Urinary bladder (tissue), 4 donors: ENCODE data around the gene FIZ1. TPM values are rescaled to one million over a fixed set of nuclear protein-coding genes. Genes with fewer than 3 reads are reported as not detected.
"Not testable (repeated sequence)": the region's sequence is repeated elsewhere in the genome, so short reads cannot be mapped to it uniquely, and the experiment has no call there.

Source experiments
- DNase-seq: peaks from one replicate; pipeline ENCODE4 v3.0.0-alpha.2; 2015; ENCODE audit errors: extremely low spot score
- H3K27ac ChIP-seq: one replicate; pipeline ENCODE4 v1.5.1; 2013; ENCODE audit warnings: low read depth, mild to moderate bottlenecking, moderate library complexity
- H3K36me3 ChIP-seq: one replicate; pipeline ENCODE4 v1.6.1; 2013; ENCODE audit warnings: mild to moderate bottlenecking, moderate library complexity; ENCODE audit not compliant: insufficient read depth
- H3K4me1 ChIP-seq: one replicate; pipeline ENCODE4 v1.6.1; 2013; ENCODE audit warnings: mild to moderate bottlenecking, moderate library complexity; ENCODE audit not compliant: insufficient read depth
- H3K4me3 ChIP-seq: one replicate; pipeline ENCODE4 v1.5.1; 2013; ENCODE audit warnings: low read depth, low read length
- WGBS: extraction: QIAGEN DNeasy Blood & Tissue Kit; methylation state at CpG from one replicate; pipeline ENCODE4 v1.1.7; 2013; 5-methylcytosine and 5-hydroxymethylcytosine counted together
- polyA plus RNA-seq: library from polyadenylated mRNA; stranded (reverse); fragments of 200-250 nt; gene quantifications from one replicate; pipeline ENCODE4 v1.2.3, GENCODE V29; 2013
- total RNA-seq: library from RNA; depleted of rRNA; stranded (reverse); fragments of >200 nt; gene quantifications from one replicate; pipeline ENCODE4 v1.2.3, GENCODE V29; 2014
- donor health status: healthy with polysubstance abuse.
- donor health status: healthy.

FIZ1 gene
- total and polyA plus RNA-seq, 2 donors = 2.3 to 11.1 TPM

DNA sequence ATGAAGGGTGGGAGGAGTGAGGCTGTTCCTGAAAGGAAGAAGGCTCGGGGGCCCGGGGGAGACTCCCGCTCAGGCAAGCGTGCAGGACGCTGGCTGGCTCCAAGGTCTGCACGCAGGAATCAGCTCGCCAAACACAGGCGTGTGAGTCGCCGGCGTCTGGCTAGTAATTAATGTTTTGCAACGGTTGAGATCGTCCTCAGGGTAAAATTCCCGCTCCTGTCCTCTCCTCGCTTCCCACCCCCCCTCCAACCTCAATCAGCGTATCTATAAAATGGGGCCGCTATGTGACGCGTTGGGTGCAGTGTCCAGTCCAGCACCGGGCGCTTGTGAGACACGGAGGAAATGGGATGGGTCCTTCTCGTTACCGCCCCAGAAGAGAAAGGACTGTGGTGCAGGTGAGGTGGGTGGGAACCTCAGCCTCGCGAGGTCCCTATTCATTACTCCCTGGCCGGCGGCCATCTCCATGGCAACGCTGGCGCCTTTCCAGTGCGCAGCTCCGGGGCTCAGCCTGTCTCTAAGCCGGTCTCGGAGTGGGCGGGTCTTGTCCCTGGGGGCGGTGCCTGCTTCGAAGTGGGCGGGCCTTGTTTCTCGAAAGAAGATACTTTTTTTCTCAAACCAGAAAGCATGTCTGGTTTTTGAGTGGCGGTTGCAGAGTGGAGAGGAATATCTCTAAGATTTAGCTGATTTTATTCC lies 12.2 kb downstream of the FIZ1 start:
- peak; percentile 83 for DNase-seq
- Histone ChIP-seq H3K4me3 (peak overlapping the region; percentile 12), H3K4me1 (no peaks in the 10 kb centered on the region), H3K36me3 (no peaks in the 10 kb centered on the region), H3K27ac (no peak overlapping the region)
- WGBS = 1% methylated on average over 40 of the region's 40 CpGs

DNA sequence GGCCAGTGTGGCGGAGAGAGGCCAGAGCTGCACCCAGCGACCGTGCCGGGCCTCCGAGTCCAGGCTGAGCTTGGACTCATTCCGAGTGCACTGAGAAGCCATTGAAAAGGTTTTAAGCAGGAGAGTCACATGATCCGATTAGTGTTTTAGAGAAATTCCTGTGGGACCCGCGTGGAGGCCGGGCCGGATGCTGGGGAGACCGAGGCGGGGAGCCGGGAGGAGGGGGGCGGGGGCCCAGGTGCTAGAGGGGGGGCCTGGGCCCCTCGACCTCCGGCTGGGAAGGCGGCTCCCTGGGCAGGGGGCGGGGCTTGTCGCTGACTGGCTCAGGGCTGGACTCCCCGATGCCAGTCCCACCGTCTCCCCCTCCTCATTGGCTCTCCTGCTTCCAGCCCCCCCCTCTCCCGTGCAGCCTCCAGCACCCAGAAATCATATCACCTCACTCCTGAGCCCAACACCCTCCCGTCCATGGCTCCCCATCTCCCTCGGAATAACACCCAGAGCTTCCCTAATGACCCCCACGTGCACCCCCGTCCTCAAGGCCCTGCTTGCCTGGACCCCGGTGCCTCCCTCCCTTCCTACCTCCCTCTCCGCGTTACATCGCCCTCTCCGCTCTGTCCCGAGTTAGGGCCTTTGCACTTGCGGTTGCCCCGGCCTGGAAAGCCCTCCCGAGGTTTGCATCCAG lies 13.5 kb downstream of the FIZ1 start:
- Histone ChIP-seq H3K4me3 (peak overlapping the region; percentile 36), H3K4me1 (no peaks in the 10 kb centered on the region), H3K36me3 (no peaks in the 10 kb centered on the region), H3K27ac (no peak overlapping the region)
- 3% methylated on average over 36 of the region's 36 CpGs for WGBS
- no peak for DNase-seq

DNA sequence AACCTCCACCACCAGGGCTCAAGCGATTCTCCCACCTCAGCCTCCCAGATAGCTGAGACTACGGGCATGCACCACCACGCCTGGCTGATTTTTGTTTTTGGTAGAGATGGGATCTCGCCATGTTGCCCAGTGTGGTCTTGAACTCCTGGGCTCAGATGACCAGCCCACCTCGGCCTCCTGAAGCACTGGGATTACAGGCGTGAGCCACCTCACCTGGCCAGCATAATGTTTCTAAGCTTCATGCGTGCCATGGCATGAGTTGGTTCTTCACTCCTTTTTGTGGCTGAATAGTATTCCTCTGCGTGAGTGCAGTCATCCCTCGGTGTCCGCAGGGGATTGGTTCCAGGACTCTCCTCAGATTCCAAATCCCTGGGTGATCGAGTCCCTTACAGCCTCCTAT lies 14.4 kb downstream of the FIZ1 start:
- WGBS = 94% methylated on average over 11 of the region's 11 CpGs
- H3K36me3 ChIP-seq = no peaks in the 10 kb centered on the region
- H3K4me3 ChIP-seq = no peak overlapping the region
- no peak overlapping the region for H3K27ac ChIP-seq
- no peaks in the 10 kb centered on the region for H3K4me1 ChIP-seq
- no peak for DNase-seq

DNA sequence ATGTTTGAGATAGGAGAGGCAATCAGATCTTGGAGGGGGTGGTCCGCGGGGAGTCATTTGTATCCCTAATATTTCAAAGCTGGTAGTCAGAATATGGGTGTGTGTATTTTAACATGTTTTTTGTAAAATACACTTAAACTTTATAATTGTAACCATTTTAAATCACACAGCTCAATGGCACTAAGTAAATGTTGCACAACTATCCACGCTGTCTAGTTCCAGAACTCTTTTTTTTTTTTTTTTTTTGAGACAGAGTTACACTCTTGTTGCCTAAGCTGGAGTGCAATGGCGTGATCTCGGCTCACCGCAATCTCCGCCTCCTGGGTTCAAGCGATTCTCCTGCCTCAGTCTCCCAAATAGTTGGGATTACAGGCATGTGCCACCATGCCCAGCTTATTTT lies 15.4 kb downstream of the FIZ1 start:
- not testable (repeated sequence) for H3K4me1 ChIP-seq, H3K27ac ChIP-seq, H3K36me3 ChIP-seq, DNase-seq, H3K4me3 ChIP-seq
- WGBS = 76% methylated on average over 8 of the region's 8 CpGs

- not testable (repeated sequence) for H3K4me1 ChIP-seq, H3K36me3 ChIP-seq, H3K4me3 ChIP-seq, H3K27ac ChIP-seq, DNase-seq
- 80% methylated on average over 4 of the region's 4 CpGs for WGBS
These were observed 17.0 kb downstream of the FIZ1 start for GRCh38 chr19:55582284-55582683.

GRCh38 chr19:55581823-55582223 lies 17.5 kb downstream of the FIZ1 start:
- Histone ChIP-seq H3K36me3 (peaks cover 3% of the 10 kb centered on the region), H3K27ac (no peak overlapping the region), H3K4me3 (no peak overlapping the region), H3K4me1 (no peaks in the 10 kb centered on the region)
- WGBS = 21% methylated on average over 6 of the region's 6 CpGs
- no peak for DNase-seq

- no peak overlapping the region for H3K27ac ChIP-seq
- 35% methylated on average over 12 of the region's 12 CpGs for WGBS
- H3K4me3 ChIP-seq = peak overlapping the region; percentile 69
- no peaks in the 10 kb centered on the region for H3K4me1 ChIP-seq
- H3K36me3 ChIP-seq = peaks cover 3% of the 10 kb centered on the region
- no peak for DNase-seq
These were observed 18.0 kb downstream of the FIZ1 start for GRCh38 chr19:55581145-55581822.

DNA sequence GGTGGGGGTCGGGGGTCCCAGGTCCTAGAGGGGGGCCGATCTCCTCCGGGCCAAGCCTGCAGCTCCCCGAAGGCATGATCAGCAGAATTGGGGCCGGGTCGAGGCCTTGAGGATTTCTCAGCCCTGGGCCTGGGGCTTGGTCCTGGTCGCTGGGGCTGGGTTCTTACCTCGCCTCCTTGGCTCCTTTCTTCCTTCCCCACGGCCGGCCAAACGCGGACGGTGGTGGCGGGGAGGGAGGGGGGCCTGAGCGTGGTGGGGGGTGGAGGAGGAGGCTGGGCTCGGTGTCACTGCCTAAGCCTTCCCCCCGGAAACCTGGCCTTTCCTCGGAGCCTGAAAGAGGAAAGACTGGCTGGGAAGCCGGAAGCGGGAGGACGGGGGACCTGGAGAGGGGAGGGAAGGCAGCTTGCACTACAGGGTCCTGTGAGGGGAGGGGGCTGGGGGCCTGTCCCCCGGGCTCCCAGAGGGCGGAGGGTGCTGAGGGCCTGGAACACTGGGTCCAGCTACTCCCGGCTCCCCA lies 18.6 kb downstream of the FIZ1 start, which contains the start of gene ZNF579:
ZNF579 (minus strand) TSS at position 221 of the 517 bp plus-strand sequence. CDS start 1,209 bp downstream, outside the sequence.
- no peaks in the 10 kb centered on the region for H3K4me1 ChIP-seq
- WGBS = 1% methylated on average over 24 of the region's 24 CpGs
- H3K36me3 ChIP-seq = peaks cover 3% of the 10 kb centered on the region
- DNase-seq = no peak
- H3K4me3 ChIP-seq = peak within 1 kb of the TSS; percentile 69
- peak within 1 kb of the TSS; percentile 77 for H3K27ac ChIP-seq

GRCh38 chr19:55579766-55580621 lies 19.3 kb downstream of the FIZ1 start:
- Histone ChIP-seq H3K4me3 (peak overlapping the region; percentile 69), H3K36me3 (peaks cover 3% of the 10 kb centered on the region), H3K4me1 (no peaks in the 10 kb centered on the region), H3K27ac (peak overlapping the region; percentile 77)
- DNase-seq = no peak
- 9% methylated on average over 20 of the region's 20 CpGs for WGBS

- Histone ChIP-seq H3K4me3 (peak overlapping the region; percentile 69), H3K4me1 (no peaks in the 10 kb centered on the region), H3K36me3 (peaks cover 3% of the 10 kb centered on the region), H3K27ac (no peak overlapping the region)
- WGBS = 94% methylated on average over 90 of the region's 90 CpGs
- no peak for DNase-seq
These were observed 20.3 kb downstream of the FIZ1 start for GRCh38 chr19:55578761-55579747.

DNA sequence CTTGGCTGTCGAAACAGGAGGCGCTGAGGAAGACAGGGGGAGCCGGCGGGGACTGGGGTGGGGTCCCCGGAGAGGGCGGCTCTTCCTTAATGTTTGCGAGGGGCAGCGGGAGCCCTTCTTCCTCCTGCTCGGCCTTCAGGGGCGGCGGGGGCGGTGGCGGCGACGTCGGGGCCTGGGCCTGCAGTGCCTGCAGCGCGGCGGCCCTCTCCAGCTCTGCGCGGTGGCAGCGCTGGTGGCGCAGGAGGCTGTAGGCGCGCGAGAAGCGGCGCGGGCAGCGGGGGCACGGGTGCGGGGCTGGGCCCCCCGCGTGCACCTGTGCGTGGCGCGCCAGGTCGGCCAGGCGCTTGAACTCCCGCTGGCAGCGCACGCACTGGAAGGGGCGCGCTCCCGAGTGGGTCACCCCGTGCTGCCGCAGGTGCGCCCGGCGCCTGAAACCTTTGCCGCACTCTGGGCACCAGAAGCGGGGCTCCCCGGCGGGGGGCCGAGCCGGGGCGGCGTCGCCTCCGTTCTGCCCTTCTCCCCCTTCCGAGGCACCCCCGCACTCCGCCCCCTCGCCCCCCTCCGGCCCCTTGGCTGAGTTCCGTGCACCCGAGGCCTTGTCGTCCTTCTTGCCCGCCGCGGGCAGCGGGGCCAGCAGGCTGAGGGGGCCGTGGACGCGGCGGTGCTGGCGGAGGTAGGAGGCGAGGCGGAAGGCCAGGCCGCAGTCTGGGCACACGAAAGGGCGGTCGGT lies 21.1 kb downstream of the FIZ1 start:
- no peaks in the 10 kb centered on the region for H3K4me1 ChIP-seq
- H3K4me3 ChIP-seq = no peak overlapping the region
- 95% methylated on average over 83 of the region's 83 CpGs for WGBS
- peaks cover 3% of the 10 kb centered on the region for H3K36me3 ChIP-seq
- DNase-seq = no peak
- H3K27ac ChIP-seq = no peak overlapping the region

DNA sequence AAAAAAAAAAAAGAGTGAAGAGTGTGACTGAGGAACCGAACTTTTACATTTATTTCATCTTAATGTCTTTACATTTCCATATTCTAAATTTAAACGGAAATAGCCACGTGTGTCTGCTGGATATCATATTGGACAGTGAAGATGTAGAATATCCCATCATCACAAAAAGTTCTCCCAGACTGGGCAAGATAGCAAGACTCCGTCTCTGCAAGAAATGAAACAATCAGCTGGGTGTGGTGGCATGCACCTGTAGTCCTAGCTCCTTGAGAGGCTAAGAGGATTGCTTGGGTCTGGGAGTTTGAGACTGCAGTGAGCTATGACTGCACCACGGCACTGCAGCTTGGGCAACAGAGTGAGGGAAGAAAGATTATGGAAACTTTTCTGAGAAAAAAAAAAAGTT lies 22.6 kb downstream of the FIZ1 start:
- 90% methylated on average over 5 of the region's 5 CpGs for WGBS
- Histone ChIP-seq H3K27ac (no peak overlapping the region), H3K4me1 (no peaks in the 10 kb centered on the region), H3K4me3 (no peak overlapping the region), H3K36me3 (peaks cover 3% of the 10 kb centered on the region)
- no peak for DNase-seq
